Subcutaneous adipose tissue (tissue), 4 donors: ENCODE measurements around the gene PRPSAP2. TPM values are rescaled to one million over a fixed set of nuclear protein-coding genes. Genes with fewer than 3 reads are reported as not detected.

ENCODE experiments used
- total RNA-seq, 4 donors: library from RNA; depleted of rRNA; stranded (reverse); fragments of >200 nt; gene quantifications; one replicate each; pipeline ENCODE4 v1.1.0, GENCODE V29; 2016
- TF ChIP-seq, protein P1 (sequence below): fragments of 450-650 bp; IDR thresholded peaks from one replicate; pipeline ENCODE4 v1.5.1; 2016; ENCODE audit warnings: low read depth, mild to moderate bottlenecking, control low read depth, antibody characterized with exemption, moderate library complexity

PRPSAP2 gene
- total RNA-seq, 4 donors from 2014 or later = 12.6 to 45.4 (median 16.7) TPM

DNA sequence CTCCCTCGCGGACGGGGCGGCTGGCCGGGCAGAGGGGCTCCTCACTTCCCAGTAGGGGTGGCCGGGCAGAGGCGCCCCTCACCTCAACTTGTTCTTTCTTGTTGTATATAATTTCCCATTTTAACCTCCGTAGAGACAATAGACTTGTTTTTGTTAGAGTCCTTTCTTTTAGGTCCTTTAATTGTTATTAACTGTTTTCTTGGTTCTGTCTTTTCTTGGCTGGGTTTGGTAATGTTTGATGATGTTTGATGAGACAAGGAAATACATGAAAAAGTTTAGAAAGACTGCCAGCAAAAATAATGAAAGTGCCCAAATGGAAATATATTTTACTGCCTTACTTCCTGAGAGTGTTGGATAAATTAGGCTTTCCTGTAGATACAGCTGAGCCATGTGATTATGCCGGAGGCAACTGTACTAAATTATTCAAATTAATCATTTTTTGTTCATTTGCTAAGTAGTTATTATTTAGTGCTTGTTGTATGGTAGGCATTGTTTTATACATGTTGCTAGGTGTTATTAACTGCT lies 30.9 kb downstream of the PRPSAP2 start:
- TF ChIP-seq, protein P1, sequence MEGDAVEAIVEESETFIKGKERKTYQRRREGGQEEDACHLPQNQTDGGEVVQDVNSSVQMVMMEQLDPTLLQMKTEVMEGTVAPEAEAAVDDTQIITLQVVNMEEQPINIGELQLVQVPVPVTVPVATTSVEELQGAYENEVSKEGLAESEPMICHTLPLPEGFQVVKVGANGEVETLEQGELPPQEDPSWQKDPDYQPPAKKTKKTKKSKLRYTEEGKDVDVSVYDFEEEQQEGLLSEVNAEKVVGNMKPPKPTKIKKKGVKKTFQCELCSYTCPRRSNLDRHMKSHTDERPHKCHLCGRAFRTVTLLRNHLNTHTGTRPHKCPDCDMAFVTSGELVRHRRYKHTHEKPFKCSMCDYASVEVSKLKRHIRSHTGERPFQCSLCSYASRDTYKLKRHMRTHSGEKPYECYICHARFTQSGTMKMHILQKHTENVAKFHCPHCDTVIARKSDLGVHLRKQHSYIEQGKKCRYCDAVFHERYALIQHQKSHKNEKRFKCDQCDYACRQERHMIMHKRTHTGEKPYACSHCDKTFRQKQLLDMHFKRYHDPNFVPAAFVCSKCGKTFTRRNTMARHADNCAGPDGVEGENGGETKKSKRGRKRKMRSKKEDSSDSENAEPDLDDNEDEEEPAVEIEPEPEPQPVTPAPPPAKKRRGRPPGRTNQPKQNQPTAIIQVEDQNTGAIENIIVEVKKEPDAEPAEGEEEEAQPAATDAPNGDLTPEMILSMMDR = no peak

DNA sequence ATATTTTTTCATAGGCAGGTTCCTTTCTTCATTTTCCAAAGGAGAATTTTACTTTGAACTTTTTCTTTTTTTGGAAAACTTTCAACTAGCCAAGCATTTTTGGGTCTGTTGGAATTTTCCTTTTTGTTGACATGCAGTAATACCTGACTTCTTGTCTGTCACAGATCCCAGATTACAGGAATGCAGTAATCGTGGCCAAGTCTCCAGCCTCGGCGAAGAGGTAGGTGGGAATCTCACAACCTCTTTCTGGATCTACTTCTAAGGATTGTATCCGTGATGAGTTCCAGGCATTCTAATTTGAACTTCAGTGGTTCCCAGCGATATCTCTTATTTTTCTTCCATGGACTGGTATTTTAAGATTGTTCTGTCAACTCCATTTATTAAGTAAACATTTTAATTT lies 31.7 kb downstream of the PRPSAP2 start:
- TF ChIP-seq, protein P1 = no peak

DNA sequence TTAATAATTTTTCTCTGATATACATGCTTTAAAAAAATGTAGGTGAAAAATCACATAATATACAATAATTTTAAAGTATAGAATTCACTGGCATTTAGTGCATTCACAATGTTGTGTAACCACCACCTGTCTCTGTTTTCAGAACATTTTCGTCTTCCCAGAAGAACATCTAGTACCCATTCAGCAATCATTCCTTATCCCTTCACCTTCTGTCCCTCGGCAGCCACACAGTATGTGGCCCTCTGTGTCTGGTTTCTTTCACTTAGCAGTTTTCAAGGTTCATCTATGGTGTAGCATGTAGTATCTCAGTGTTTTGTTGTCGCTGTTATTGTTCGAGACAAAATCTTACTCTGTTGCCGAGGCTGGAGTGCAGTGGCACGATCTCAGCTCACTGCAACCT lies 33.6 kb downstream of the PRPSAP2 start:
- TF ChIP-seq, protein P1 = no peak

DNA sequence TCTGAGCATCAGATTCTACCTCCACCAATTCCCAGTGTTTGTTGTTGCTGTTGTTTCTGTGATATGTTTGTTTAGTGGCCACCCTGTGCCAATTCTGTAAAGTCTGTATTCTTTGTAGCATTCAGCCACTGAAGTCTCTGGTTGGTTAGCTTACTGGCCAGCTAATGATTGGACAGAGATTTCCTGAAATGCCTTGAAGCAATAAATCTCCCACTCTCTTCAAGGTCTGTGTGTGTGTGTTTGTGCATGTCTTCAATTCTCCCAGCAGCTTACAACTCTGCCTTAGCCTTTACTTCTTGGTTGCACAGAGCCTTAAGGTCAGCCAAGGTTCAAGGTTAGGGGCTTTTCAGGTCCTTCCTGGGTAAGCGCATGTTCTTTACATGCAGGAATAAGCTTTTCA lies 38.2 kb downstream of the PRPSAP2 start:
- TF ChIP-seq, protein P1 = no peak

DNA sequence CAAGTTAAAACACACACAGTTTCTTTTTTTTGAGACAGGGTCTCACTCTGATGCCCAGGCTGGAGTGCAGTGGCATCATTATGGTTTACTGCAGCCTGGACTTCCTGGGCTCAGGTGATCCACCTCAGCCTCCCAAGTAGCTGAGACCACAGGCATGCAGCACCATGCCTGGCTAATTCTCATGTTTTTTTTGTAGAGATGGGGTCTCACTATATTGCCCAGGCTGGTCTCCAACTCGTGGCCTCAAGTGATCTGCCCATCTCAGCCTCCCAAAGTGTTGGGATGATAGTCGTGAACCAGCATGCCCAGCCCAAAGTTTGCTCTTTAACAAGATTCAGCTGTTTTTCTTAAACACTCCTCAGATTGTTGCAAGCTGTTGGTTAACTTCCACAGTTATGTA lies 39.0 kb downstream of the PRPSAP2 start:
- TF ChIP-seq, protein P1 = no peak

DNA sequence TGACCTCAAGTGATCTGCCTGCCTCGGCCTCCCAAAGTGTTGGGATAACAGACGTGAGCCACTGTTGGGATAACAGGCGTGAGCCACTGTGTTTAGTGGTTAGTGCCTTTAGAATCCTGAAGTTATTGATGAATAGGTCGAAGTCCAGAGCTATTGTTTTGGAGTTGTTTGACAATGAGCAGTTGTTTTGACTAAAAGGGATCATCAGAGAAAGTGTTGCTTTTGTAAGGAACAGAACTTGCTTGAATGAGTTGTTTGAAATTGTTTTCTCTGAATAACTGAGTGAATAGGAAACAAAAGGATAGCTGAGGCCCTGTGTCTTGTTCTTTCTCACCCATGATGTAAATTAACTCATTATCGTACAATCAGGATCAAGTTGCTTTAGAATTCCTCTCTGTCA lies 46.6 kb downstream of the PRPSAP2 start:
- TF ChIP-seq, protein P1 = no peak

DNA sequence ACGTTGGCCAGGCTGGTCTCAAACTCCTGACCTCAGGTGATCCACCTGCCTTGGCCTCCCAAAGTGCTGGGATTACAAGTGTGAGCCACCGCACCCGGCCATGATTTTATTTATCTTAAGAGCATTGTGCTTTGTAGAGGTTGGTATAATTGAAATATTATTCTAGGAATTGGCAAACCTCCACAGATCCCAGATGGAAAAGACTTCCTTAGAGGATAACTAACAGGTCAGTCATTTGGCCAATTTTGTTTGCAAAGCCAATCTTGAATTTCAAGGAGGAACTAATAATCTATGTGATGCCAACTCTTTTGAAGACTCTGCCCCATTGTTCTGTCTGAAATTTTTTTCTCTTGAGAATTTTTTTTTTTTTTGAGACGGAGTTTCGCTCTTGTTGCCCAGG lies 47.3 kb downstream of the PRPSAP2 start:
- TF ChIP-seq, protein P1 = no peak
